Measurements from ENCODE around the gene GCFC2.
"Not testable (repeated sequence)": the region's sequence is repeated elsewhere in the genome, so short reads cannot be mapped to it uniquely, and the experiment has no call there.

The GCFC2 gene

GRCh38 chr2:75679556-75679955 is 31.2 kb downstream of the GCFC2 start:
- DNase-seq, result no peak

- no peak for DNase-seq
These were observed 34.3 kb downstream of the GCFC2 start for GRCh38 chr2:75676464-75676863.

- no peak for DNase-seq
These were observed 34.8 kb downstream of the GCFC2 start for GRCh38 chr2:75675908-75676307.

- not testable (repeated sequence) for DNase-seq
These were observed 35.3 kb downstream of the GCFC2 start for GRCh38 chr2:75675423-75675822.

GRCh38 chr2:75667884-75668283 is 42.8 kb downstream of the GCFC2 start:
- no peak for DNase-seq

GRCh38 chr2:75666911-75667310 is 43.8 kb downstream of the GCFC2 start:
- no peak for DNase-seq

GRCh38 chr2:75657798-75658197 is 52.9 kb downstream of the GCFC2 start:
- DNase-seq, result no peak

GRCh38 chr2:75656563-75656962 is 54.2 kb downstream of the GCFC2 start:
- DNase-seq, result no peak

GRCh38 chr2:75655861-75656260 is 54.9 kb downstream of the GCFC2 start:
- DNase-seq, result no peak

GRCh38 chr2:75654012-75654411 is 56.7 kb downstream of the GCFC2 start:
- no peak for DNase-seq

GRCh38 chr2:75647771-75648170 is 62.9 kb downstream of the GCFC2 start:
- no peak for DNase-seq

GRCh38 chr2:75646583-75647425 is 63.9 kb downstream of the GCFC2 start, which contains the start of gene MRPL19:
Gene MRPL19 (plus strand): TSS chr2:75646783. CDS start chr2:75646808, 25 bp downstream.
- peak; percentile 67 to 91 for DNase-seq

- no peak for DNase-seq
These were observed 64.6 kb downstream of the GCFC2 start for GRCh38 chr2:75646090-75646582.

- no peak for DNase-seq
These were observed 65.1 kb downstream of the GCFC2 start for GRCh38 chr2:75645643-75646042.

GRCh38 chr2:75643980-75644379 is 66.7 kb downstream of the GCFC2 start:
- no peak for DNase-seq

GRCh38 chr2:75641587-75641986 is 69.1 kb downstream of the GCFC2 start:
- DNase-seq, result no peak

- peak in 1 of 2 experiments; percentile 58 for DNase-seq
These were observed 70.0 kb downstream of the GCFC2 start for GRCh38 chr2:75640621-75641121.

- DNase-seq, result no peak
These were observed 73.1 kb downstream of the GCFC2 start for GRCh38 chr2:75637568-75637967.

- DNase-seq, result no peak
These were observed 75.8 kb downstream of the GCFC2 start for GRCh38 chr2:75634945-75635344.

- no peak for DNase-seq
These were observed 77.1 kb downstream of the GCFC2 start for GRCh38 chr2:75633620-75634019.

- no peak for DNase-seq
These were observed 77.9 kb downstream of the GCFC2 start for GRCh38 chr2:75632813-75633212.

GRCh38 chr2:75632091-75632701 is 78.5 kb downstream of the GCFC2 start:
- DNase-seq, result no peak

GRCh38 chr2:75627902-75628504 is 82.7 kb downstream of the GCFC2 start:
- DNase-seq, result peak; percentile 17 to 58

GRCh38 chr2:75622929-75623328 is 87.8 kb downstream of the GCFC2 start:
- DNase-seq, result no peak
